Neuronal stem cell (in vitro differentiated cells): ENCODE measurements around the gene CDPF1.

ENCODE experiments used
- DNase-seq: peaks from one replicate; pipeline ENCODE4 v3.0.0-alpha.2; 2013; ENCODE audit warnings: low spot score
- H2AFZ ChIP-seq: one replicate; pipeline ENCODE4 v1.6.1; 2013; ENCODE audit warnings: mild to moderate bottlenecking, low read length, inconsistent platforms
- H2AK5ac ChIP-seq: 2 replicates; pipeline ENCODE4 v1.6.1; 2013; ENCODE audit warnings: low read depth, mild to moderate bottlenecking, inconsistent platforms, low read length, moderate library complexity, mixed read lengths
- H2BK120ac ChIP-seq: 2 replicates; pipeline ENCODE4 v1.6.1; 2013; ENCODE audit warnings: low read depth, mild to moderate bottlenecking, inconsistent platforms, low read length, moderate library complexity, mixed read lengths
- H2BK12ac ChIP-seq: one replicate; pipeline ENCODE4 v1.6.1; 2013; ENCODE audit warnings: low read length, inconsistent platforms
- H2BK15ac ChIP-seq: 2 replicates; pipeline ENCODE4 v1.6.1; 2013; ENCODE audit warnings: mild to moderate bottlenecking, low read length, inconsistent platforms, mixed read lengths
- H2BK5ac ChIP-seq: one replicate; pipeline ENCODE4 v1.6.1; 2013; ENCODE audit warnings: inconsistent platforms, mild to moderate bottlenecking, low read length, moderate library complexity
- H3K14ac ChIP-seq: one replicate; pipeline ENCODE4 v1.6.1; 2013; ENCODE audit warnings: low read length, inconsistent platforms
- H3K18ac ChIP-seq: 2 replicates; pipeline ENCODE4 v1.6.1; 2013; ENCODE audit warnings: low read length, inconsistent platforms
- H3K23ac ChIP-seq: 2 replicates; pipeline ENCODE4 v1.6.1; 2013; ENCODE audit warnings: low read depth, mild to moderate bottlenecking, mixed read lengths, low read length, inconsistent platforms; ENCODE audit not compliant: poor library complexity
- H3K27ac ChIP-seq: replicated peaks from 3 replicates; pipeline ENCODE4 v1.5.1; 2013; ENCODE audit warnings: low read length, inconsistent platforms
- H3K27me3 ChIP-seq, 3 experiments: 2 replicates each; pipeline ENCODE4 v1.6.1; 2013; ENCODE audit warnings: low read length in 3 of 3, mild to moderate bottlenecking in 2 of 3, inconsistent platforms in 1 of 3, low read depth in 1 of 3, mixed read lengths in 1 of 3, moderate library complexity in 1 of 3; ENCODE audit not compliant: control insufficient read depth in 3 of 3, insufficient read depth in 3 of 3
- H3K36me3 ChIP-seq, 2 donors: replicated peaks in 1 of 2; 2 replicates each; pipeline ENCODE4 v1.6.1; 2013; ENCODE audit warnings: low read length in 2 of 2; ENCODE audit not compliant: control insufficient read depth in 2 of 2, insufficient read depth in 2 of 2
- H3K4ac ChIP-seq: 2 replicates; pipeline ENCODE4 v1.6.1; 2013; ENCODE audit warnings: inconsistent platforms, mild to moderate bottlenecking, low read length, moderate library complexity
- H3K4me1 ChIP-seq, 2 donors: 1 replicate in 1 of 2; 2 replicates in 1 of 2; pipeline ENCODE4 v1.6.1; 2013; ENCODE audit warnings: low read length in 2 of 2, low read depth in 1 of 2; ENCODE audit not compliant: control insufficient read depth in 2 of 2, insufficient read depth in 1 of 2
- H3K4me2 ChIP-seq: one replicate; pipeline ENCODE4 v1.6.1; 2013; ENCODE audit warnings: mild to moderate bottlenecking, low read length, inconsistent platforms; ENCODE audit not compliant: insufficient read depth, poor library complexity, severe bottlenecking
- H3K4me3 ChIP-seq, 2 donors: 2 replicates each; pipeline ENCODE4 v1.5.1; 2013; ENCODE audit warnings: low read length in 2 of 2, mild to moderate bottlenecking in 2 of 2, inconsistent platforms in 1 of 2, moderate library complexity in 1 of 2
- H3K79me1 ChIP-seq: one replicate; pipeline ENCODE4 v1.6.1; 2013; ENCODE audit warnings: low read depth, mild to moderate bottlenecking, inconsistent platforms, low read length, moderate library complexity
- H3K9ac ChIP-seq: one replicate; pipeline ENCODE4 v1.6.1; 2013; ENCODE audit warnings: mild to moderate bottlenecking, low read depth, low read length, inconsistent platforms; ENCODE audit not compliant: poor library complexity
- H3K9me3 ChIP-seq, 2 donors: replicated peaks in 1 of 2; 2 replicates each; pipeline versions ENCODE3 to v1.6.1; 2013; ENCODE audit warnings: low read length in 2 of 2, mild to moderate bottlenecking in 2 of 2, inconsistent platforms in 1 of 2, low read depth in 1 of 2, mixed read lengths in 1 of 2, moderate library complexity in 1 of 2; ENCODE audit not compliant: control insufficient read depth in 2 of 2, insufficient read depth in 1 of 2
- H4K8ac ChIP-seq: one replicate; pipeline ENCODE4 v1.6.1; 2013; ENCODE audit warnings: low read depth, mild to moderate bottlenecking, inconsistent platforms, low read length, moderate library complexity
- H4K91ac ChIP-seq: one replicate; pipeline ENCODE4 v1.6.1; 2013; ENCODE audit warnings: low read length, low read depth, mild to moderate bottlenecking, inconsistent platforms; ENCODE audit not compliant: poor library complexity
- WGBS, 2 donors: extraction: QIAGEN DNeasy Blood & Tissue Kit; methylation state at CpG; one replicate each; pipeline ENCODE4 v1.1.7; 2013; ENCODE audit warnings: missing lambda C conversion rate in 2 of 2, mixed read lengths in 1 of 2; ENCODE audit not compliant: insufficient read length in 2 of 2, insufficient replicate concordance in 1 of 2; ENCODE audit errors: extremely low coverage in 2 of 2; 5-methylcytosine and 5-hydroxymethylcytosine counted together

Gene CDPF1

DNA sequence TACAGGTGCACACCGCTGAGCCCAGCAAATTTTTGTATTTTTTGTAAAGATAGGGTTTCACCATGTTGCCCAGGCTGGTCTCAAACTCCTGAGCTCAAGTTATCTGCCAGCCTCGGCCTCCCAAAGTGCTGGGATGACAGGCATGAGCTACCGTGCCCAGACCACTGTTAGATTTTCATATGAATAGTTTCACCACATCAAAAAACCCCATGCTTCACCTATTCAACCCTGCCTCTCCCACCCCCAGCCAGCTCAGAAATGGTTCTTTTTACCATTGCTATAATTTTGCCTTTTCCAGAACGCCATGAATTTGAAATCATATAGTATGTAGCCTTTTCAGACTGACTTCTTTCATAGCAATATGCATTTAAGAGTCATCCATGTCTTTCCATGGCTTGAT is 37.9 kb downstream of the CDPF1 start:
- Histone ChIP-seq H2BK5ac (no peak overlapping the region), H3K9ac (no peak overlapping the region), H4K8ac (no peak overlapping the region), H3K4me2 (no peak overlapping the region), H2BK15ac (no peak overlapping the region), H2BK120ac (no peak overlapping the region), H3K36me3 (peaks cover 0 to 4% of the 10 kb centered on the region in 2 donors), H2AFZ (no peak overlapping the region), H3K27me3 (no peaks in the 10 kb centered on the region), H3K14ac (no peak overlapping the region), H2AK5ac (no peak overlapping the region), H3K4ac (no peak overlapping the region), H3K79me1 (peaks cover 5% of the 10 kb centered on the region), H3K23ac (no peak overlapping the region), H3K18ac (no peak overlapping the region), H3K4me1 (no peaks in the 10 kb centered on the region), H3K4me3 (no peak overlapping the region), H3K9me3 (peaks cover 11 to 12% of the 10 kb centered on the region in 2 donors), H2BK12ac (no peak overlapping the region), H4K91ac (no peak overlapping the region), H3K27ac (no peak overlapping the region)
- WGBS, 2 donors: no CpG with 5 or more reads among the region's 4 CpGs
- DNase-seq: no peak

DNA sequence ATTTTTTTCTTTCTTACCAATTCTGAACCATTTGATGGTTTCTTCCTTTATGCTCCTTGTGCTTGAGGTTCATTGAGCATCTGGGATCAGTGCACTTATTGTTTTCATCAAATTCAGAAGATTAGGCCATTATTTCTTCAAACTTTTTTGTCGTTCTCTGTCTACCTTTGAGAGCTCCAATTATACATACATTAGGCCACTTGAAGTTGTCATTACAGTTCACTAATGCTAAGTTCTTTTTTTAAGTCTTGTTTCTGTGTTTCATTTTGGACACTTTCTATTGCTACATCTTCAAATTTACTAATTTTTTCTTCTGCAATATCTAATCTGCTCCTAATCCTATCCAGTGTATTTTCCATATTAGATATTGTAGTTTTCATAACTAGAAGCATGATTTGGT is 40.8 kb downstream of the CDPF1 start:
- Histone ChIP-seq H2AFZ (no peak overlapping the region), H3K4ac (no peak overlapping the region), H3K9ac (no peak overlapping the region), H3K4me1 (no peaks in the 10 kb centered on the region), H3K14ac (no peak overlapping the region), H3K79me1 (peaks cover 3% of the 10 kb centered on the region), H2BK15ac (no peak overlapping the region), H4K8ac (no peak overlapping the region), H3K18ac (no peak overlapping the region), H3K23ac (no peak overlapping the region), H3K27me3 (no peaks in the 10 kb centered on the region), H4K91ac (no peak overlapping the region), H3K27ac (no peak overlapping the region), H3K4me3 (no peak overlapping the region), H2BK120ac (no peak overlapping the region), H3K9me3 (peaks cover 11 to 12% of the 10 kb centered on the region in 2 donors), H2BK12ac (no peak overlapping the region), H2BK5ac (no peak overlapping the region), H3K4me2 (no peak overlapping the region), H3K36me3 (no peaks in the 10 kb centered on the region), H2AK5ac (no peak overlapping the region)
- no CpG with 5 or more reads among the region's 1 CpG for WGBS, 2 donors
- no peak for DNase-seq

DNA sequence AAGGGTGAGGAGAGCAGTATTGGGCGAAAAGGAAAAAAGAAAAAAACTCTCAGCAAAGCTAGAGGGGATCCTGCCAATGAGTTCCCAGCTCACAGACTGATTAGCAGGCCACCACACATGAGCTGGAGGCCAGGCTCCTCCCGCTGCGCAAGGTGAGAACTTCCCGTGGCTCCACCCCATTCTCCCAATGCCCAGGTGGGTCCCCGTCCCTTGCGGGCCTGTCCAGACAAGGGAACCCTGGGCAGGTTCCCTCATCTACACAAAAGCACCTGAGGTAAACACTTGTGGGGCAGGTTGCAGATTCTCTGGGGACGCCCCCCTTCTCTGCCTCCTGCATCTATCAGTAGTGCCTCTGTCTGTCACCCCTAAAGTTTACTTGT is 46.5 kb downstream of the CDPF1 start:
- no peaks in the 10 kb centered on the region for H3K27me3 ChIP-seq
- no peaks in the 10 kb centered on the region for H3K79me1 ChIP-seq
- no peak overlapping the region for H3K27ac ChIP-seq
- no peak overlapping the region for H3K4ac ChIP-seq
- H3K23ac ChIP-seq: no peak overlapping the region
- H3K4me1 ChIP-seq: peaks cover 0 to 5% of the 10 kb centered on the region in 2 donors
- no peak overlapping the region for H2AK5ac ChIP-seq
- WGBS, 2 donors: no CpG with 5 or more reads among the region's 7 CpGs
- H2AFZ ChIP-seq: no peak overlapping the region
- no peak overlapping the region for H3K14ac ChIP-seq
- H4K8ac ChIP-seq: no peak overlapping the region
- H3K4me3 ChIP-seq: no peak overlapping the region
- no peak overlapping the region for H3K4me2 ChIP-seq
- H3K36me3 ChIP-seq: no peaks in the 10 kb centered on the region
- no peak overlapping the region for H3K18ac ChIP-seq
- no peak overlapping the region for H4K91ac ChIP-seq
- H2BK15ac ChIP-seq: no peak overlapping the region
- H2BK5ac ChIP-seq: no peak overlapping the region
- H3K9me3 ChIP-seq: peaks cover 0 to 2% of the 10 kb centered on the region in 2 donors
- H2BK120ac ChIP-seq: no peak overlapping the region
- H3K9ac ChIP-seq: no peak overlapping the region
- H2BK12ac ChIP-seq: no peak overlapping the region
- DNase-seq: no peak

- H2AK5ac ChIP-seq: no peak overlapping the region
- no peaks in the 10 kb centered on the region for H3K9me3 ChIP-seq
- H3K36me3 ChIP-seq: no peaks in the 10 kb centered on the region
- H3K4me2 ChIP-seq: no peak overlapping the region
- H3K9ac ChIP-seq: no peak overlapping the region
- no peak overlapping the region for H2BK15ac ChIP-seq
- DNase-seq: no peak
- no peak overlapping the region for H3K27ac ChIP-seq
- H4K8ac ChIP-seq: no peak overlapping the region
- H4K91ac ChIP-seq: no peak overlapping the region
- no peak overlapping the region for H3K18ac ChIP-seq
- no CpG with 5 or more reads among the region's 12 CpGs for WGBS, 2 donors
- peaks cover 0 to 5% of the 10 kb centered on the region in 2 donors for H3K4me1 ChIP-seq
- no peak overlapping the region for H3K4ac ChIP-seq
- no peak overlapping the region for H3K14ac ChIP-seq
- no peaks in the 10 kb centered on the region for H3K27me3 ChIP-seq
- no peak overlapping the region for H3K23ac ChIP-seq
- no peak overlapping the region for H2AFZ ChIP-seq
- no peak overlapping the region for H2BK5ac ChIP-seq
- no peak overlapping the region for H2BK120ac ChIP-seq
- no peak overlapping the region for H3K4me3 ChIP-seq
- no peak overlapping the region for H2BK12ac ChIP-seq
- no peaks in the 10 kb centered on the region for H3K79me1 ChIP-seq
Measured at GRCh38 chr22:46202897-46203600, 47.0 kb downstream of the CDPF1 start.
